Skeletal muscle satellite cell (primary cell): ENCODE data around the gene MRGPRD.
"Not testable (repeated sequence)": the region's sequence is repeated elsewhere in the genome, so short reads cannot be mapped to it uniquely, and the experiment has no call there.

ENCODE experiments used
- H3K27me3 ChIP-seq: 2 replicates; pipeline ENCODE4 v1.7.0; 2013; ENCODE audit warnings: low read length; ENCODE audit not compliant: control insufficient read depth, insufficient read depth
- H3K36me3 ChIP-seq: 2 replicates; pipeline ENCODE4 v1.7.0; 2013; ENCODE audit warnings: mild to moderate bottlenecking, control low read depth, low read length; ENCODE audit not compliant: insufficient read depth
- H3K4me1 ChIP-seq: 2 replicates; pipeline ENCODE4 v1.7.0; 2013; ENCODE audit warnings: low read length; ENCODE audit not compliant: control insufficient read depth, insufficient read depth
- H3K4me2 ChIP-seq: 2 replicates; pipeline ENCODE4 v1.7.0; 2013; ENCODE audit warnings: mild to moderate bottlenecking, low read length
- H3K4me3 ChIP-seq: 2 replicates; pipeline ENCODE4 v1.7.0; 2013; ENCODE audit warnings: low read length
- H3K9ac ChIP-seq: 2 replicates; pipeline ENCODE4 v1.7.0; 2013; ENCODE audit warnings: mild to moderate bottlenecking, low read depth, low read length, moderate library complexity
- H3K9me3 ChIP-seq: replicated peaks from 2 replicates; pipeline ENCODE4 v1.7.0; 2013; ENCODE audit warnings: mild to moderate bottlenecking, control low read depth, low read length

MRGPRD gene

DNA sequence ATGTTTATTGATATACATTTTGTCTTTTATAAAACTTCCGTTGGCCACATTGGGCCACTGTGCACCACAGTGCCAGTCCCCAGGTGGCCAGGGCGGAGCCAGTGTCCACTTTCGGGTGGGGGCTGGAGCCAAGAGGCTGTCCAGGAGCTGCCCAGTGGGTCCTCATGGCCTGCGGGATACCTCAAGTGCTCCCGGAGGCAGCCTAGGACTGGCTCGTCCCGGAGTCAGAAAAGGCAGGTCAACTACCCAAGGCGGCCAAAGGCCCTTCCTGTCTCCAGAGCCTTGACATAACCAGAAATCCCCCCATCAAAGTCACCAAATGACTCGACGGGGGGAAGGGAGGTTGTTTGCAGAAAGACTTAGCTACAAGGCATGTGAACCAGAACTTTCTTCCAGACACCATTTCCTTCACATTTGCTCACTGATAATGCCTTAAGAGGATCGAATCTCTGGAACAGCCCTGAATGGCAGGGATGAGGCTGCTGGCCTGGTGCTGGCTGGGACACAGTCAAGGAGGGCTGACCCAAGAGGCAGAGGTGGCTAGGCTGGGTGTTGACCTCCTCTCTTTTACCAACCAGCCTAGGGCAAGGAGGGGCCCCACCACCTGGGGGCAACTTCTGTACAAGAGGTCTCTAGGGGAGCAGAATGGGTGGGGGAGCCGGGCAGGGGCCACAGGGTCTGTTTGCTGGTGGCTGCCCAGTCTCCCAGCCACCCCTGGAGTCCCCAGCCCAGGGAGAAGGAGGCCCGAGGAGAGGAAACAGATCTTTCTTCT is 23.8 kb upstream of the MRGPRD start:
- H3K4me2 ChIP-seq, result no peak overlapping the region
- no peak overlapping the region for H3K4me3 ChIP-seq
- H3K4me1 ChIP-seq, result peaks cover 46% of the 10 kb centered on the region
- no peaks in the 10 kb centered on the region for H3K9me3 ChIP-seq
- H3K27me3 ChIP-seq, result no peaks in the 10 kb centered on the region
- H3K9ac ChIP-seq, result no peak overlapping the region
- H3K36me3 ChIP-seq, result no peaks in the 10 kb centered on the region

- H3K36me3 ChIP-seq, result no peaks in the 10 kb centered on the region
- no peak overlapping the region for H3K4me3 ChIP-seq
- H3K9ac ChIP-seq, result no peak overlapping the region
- no peaks in the 10 kb centered on the region for H3K9me3 ChIP-seq
- H3K27me3 ChIP-seq, result no peaks in the 10 kb centered on the region
- H3K4me2 ChIP-seq, result no peak overlapping the region
- peaks cover 39% of the 10 kb centered on the region for H3K4me1 ChIP-seq
Observed at GRCh38 chr11:69003866-69004367, 23.1 kb upstream of the MRGPRD start.

GRCh38 chr11:69003301-69003865 is 22.6 kb upstream of the MRGPRD start:
- Histone ChIP-seq H3K36me3 (no peaks in the 10 kb centered on the region), H3K4me1 (peaks cover 37% of the 10 kb centered on the region), H3K9ac (no peak overlapping the region), H3K9me3 (no peaks in the 10 kb centered on the region), H3K4me2 (no peak overlapping the region), H3K27me3 (no peaks in the 10 kb centered on the region), H3K4me3 (no peak overlapping the region)

GRCh38 chr11:69002570-69003231 is 21.9 kb upstream of the MRGPRD start:
- no peak overlapping the region for H3K4me3 ChIP-seq
- H3K9me3 ChIP-seq, result no peaks in the 10 kb centered on the region
- H3K4me1 ChIP-seq, result peaks cover 32% of the 10 kb centered on the region
- H3K36me3 ChIP-seq, result no peaks in the 10 kb centered on the region
- H3K27me3 ChIP-seq, result no peaks in the 10 kb centered on the region
- no peak overlapping the region for H3K4me2 ChIP-seq
- H3K9ac ChIP-seq, result no peak overlapping the region

- no peak overlapping the region for H3K4me2 ChIP-seq
- no peak overlapping the region for H3K4me3 ChIP-seq
- no peaks in the 10 kb centered on the region for H3K9me3 ChIP-seq
- H3K36me3 ChIP-seq, result no peaks in the 10 kb centered on the region
- H3K9ac ChIP-seq, result no peak overlapping the region
- H3K4me1 ChIP-seq, result peaks cover 30% of the 10 kb centered on the region
- no peaks in the 10 kb centered on the region for H3K27me3 ChIP-seq
Observed at GRCh38 chr11:69002110-69002569, 21.4 kb upstream of the MRGPRD start.

DNA sequence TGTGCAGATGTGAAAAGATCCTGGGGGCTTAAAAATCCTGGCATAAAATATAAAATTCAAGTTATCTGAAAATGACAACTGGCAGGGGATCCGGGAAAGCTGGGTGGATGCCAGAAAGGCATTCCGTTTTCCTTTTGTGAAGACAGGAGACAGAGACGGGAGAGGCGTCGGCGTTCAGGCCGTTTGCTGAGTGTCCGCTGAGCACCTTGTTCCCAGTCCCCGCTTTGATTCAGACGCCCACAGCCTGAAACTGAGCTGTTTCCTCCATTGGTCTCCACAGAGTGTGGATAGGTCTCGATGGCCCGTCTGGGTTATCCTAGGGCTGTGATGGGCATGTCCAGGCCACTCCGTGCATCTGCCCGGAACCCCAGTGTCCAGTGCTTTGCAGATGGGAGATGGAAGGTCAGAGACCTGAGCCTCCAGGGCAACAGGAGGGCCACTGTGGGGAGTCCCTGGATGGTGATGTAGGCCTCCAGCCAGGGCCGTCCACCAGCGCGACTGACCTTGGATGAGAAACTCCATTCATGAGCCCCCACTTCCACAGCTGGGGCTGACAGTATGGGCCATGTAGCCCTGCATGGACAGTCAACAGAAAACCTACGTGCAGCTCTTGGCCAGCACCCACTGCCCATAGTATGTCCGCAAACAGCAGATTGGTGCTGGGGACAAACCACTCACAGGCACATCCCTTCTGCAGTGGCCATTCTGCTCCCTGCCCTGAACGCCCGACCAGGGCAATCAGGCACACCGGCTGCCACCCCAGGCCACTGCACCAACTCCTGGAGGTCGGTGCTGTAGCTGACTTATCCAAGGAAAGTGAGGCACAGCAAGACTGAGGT is 20.7 kb upstream of the MRGPRD start:
- Histone ChIP-seq H3K9ac (peak overlapping the region; percentile 18), H3K9me3 (no peaks in the 10 kb centered on the region), H3K36me3 (no peaks in the 10 kb centered on the region), H3K4me3 (no peak overlapping the region), H3K4me1 (peaks cover 30% of the 10 kb centered on the region), H3K4me2 (peak overlapping the region; percentile 5), H3K27me3 (no peaks in the 10 kb centered on the region)

- Histone ChIP-seq H3K36me3 (no peaks in the 10 kb centered on the region), H3K4me1 (peaks cover 30% of the 10 kb centered on the region), H3K27me3 (no peaks in the 10 kb centered on the region), H3K4me3 (no peak overlapping the region), H3K9ac (peak overlapping the region; percentile 18), H3K4me2 (peak overlapping the region; percentile 42), H3K9me3 (no peaks in the 10 kb centered on the region)
Observed at GRCh38 chr11:69000831-69001242, 20.1 kb upstream of the MRGPRD start.

- H3K9me3 ChIP-seq, result no peaks in the 10 kb centered on the region
- no peaks in the 10 kb centered on the region for H3K27me3 ChIP-seq
- H3K4me1 ChIP-seq, result peaks cover 30% of the 10 kb centered on the region
- H3K4me3 ChIP-seq, result no peak overlapping the region
- H3K36me3 ChIP-seq, result no peaks in the 10 kb centered on the region
- H3K9ac ChIP-seq, result peak overlapping the region; percentile 17
- peak overlapping the region; percentile 42 for H3K4me2 ChIP-seq
Observed at GRCh38 chr11:69000391-69000790, 19.6 kb upstream of the MRGPRD start.

DNA sequence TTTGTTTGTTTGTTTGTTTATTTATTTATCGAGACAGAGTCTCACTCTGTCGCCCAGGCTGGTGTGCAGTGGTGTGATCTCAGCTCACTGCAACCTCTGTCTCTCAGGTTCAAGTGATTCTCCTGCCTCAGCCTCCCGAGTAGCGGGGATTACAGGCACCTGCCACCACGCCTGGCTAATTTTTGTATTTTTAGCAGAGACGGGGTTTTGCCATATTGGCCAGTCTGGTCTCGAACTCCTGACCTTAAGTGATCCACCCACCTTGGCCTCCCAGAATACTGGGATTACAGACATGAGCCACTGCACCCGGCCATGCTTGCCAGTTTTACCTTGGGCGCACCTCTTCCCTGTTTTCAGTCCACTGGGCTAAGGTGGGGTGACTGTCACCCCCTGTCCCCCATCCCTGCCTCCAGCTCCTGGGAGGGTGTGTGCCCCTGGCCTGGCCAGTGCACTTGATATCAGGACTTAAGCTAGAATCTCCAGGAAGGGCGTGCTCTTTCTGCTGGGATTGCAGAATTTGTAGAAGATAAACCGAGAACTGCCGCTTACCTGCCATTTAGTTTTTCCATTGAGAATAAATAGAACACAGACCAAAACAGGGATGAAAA is 19.1 kb upstream of the MRGPRD start:
- H3K4me3 ChIP-seq, H3K4me2 ChIP-seq, H3K27me3 ChIP-seq, H3K36me3 ChIP-seq, H3K9me3 ChIP-seq: not testable (repeated sequence)
- Histone ChIP-seq H3K9ac (peak overlapping the region; percentile 17), H3K4me1 (peaks cover 30% of the 10 kb centered on the region)

DNA sequence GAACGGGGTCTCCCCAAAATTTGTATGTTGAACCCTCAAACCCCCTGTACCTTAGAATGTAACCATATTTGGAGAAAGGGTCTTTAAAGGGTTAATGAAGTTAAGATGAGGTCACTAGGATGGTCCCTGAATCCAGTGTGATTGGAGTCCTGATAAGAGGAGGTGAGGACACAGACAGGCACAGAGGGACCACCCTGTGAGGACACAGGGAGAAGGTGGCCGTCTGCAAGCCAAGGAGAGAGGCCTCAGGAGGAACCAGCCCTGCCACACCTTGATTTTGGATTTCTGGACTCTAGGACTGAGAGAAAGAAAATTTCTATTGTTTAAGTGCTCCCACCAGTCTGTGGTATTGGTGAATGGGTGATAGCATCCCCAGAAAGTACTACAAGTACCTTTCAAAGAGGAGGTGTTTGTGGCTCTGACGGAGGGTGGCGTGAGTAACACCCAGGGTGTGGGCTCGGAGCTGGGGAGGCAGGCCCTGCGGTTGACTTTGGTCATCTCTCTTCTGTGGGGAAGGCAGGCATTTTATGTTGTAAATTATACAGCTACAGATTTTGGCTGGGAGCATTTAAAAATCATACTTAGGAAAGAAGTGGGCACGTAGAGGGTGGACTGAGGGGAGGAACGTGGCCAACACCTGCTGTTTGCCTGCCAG is 18.4 kb upstream of the MRGPRD start:
- H3K27me3 ChIP-seq, result peaks cover 6% of the 10 kb centered on the region
- no peaks in the 10 kb centered on the region for H3K9me3 ChIP-seq
- H3K36me3 ChIP-seq, result no peaks in the 10 kb centered on the region
- no peak overlapping the region for H3K4me3 ChIP-seq
- H3K4me2 ChIP-seq, result no peak overlapping the region
- peaks cover 30% of the 10 kb centered on the region for H3K4me1 ChIP-seq
- H3K9ac ChIP-seq, result no peak overlapping the region
